GM10266 (cell line): ENCODE results near the gene PLEKHG7.

Experiments
- DNase-seq: peaks from one replicate; pipeline ENCODE4 v3.0.0; 2012; ENCODE audit errors: extremely low spot score
- CTCF ChIP-seq: IDR thresholded peaks from 2 replicates; pipeline ENCODE4 v1.5.1; 2012; ENCODE audit warnings: mild to moderate bottlenecking, low read depth; ENCODE audit not compliant: control insufficient read depth, insufficient read depth; ENCODE audit errors: missing control alignments

PLEKHG7 gene

GRCh38 chr12:92759634-92760268 is 57.0 kb downstream of the PLEKHG7 start:
- TF ChIP-seq CTCF = no peak
- DNase-seq = no peak

- TF ChIP-seq CTCF = no peak
- no peak for DNase-seq
Observed at GRCh38 chr12:92762773-92763172, 60.0 kb downstream of the PLEKHG7 start.

GRCh38 chr12:92764831-92765230 is 62.0 kb downstream of the PLEKHG7 start:
- no peak for TF ChIP-seq CTCF
- DNase-seq = no peak

- DNase-seq = no peak
- no peak for TF ChIP-seq CTCF
Observed at GRCh38 chr12:92765871-92766270, 63.1 kb downstream of the PLEKHG7 start.

GRCh38 chr12:92769124-92769901 is 66.5 kb downstream of the PLEKHG7 start:
- peak; percentile 33 for DNase-seq
- TF ChIP-seq CTCF = no peak

- DNase-seq = no peak
- no peak for TF ChIP-seq CTCF
Observed at GRCh38 chr12:92771001-92771400, 68.2 kb downstream of the PLEKHG7 start.

- no peak for DNase-seq
- TF ChIP-seq CTCF = no peak
Observed at GRCh38 chr12:92775416-92775815, 72.6 kb downstream of the PLEKHG7 start.
